Hematopoietic multipotent progenitor cell treated with erythropoietin and hydrocortisone succinate and interleukin-3 and kit ligand, for 4 days (in vitro differentiated cells): ENCODE data around the gene CLASP1.
"Not testable (repeated sequence)": the region's sequence is repeated elsewhere in the genome, so short reads cannot be mapped to it uniquely, and the experiment has no call there.

Experiments
- DNase-seq: peaks from one replicate; pipeline ENCODE4 v3.0.0-alpha.2; 2015

CLASP1 gene

GRCh38 chr2:121649149-121649595 lies at the start of gene CLASP1:
CLASP1 (minus strand) TSS chr2:121649462; CDS start chr2:121605895, 43,567 bp downstream.
- no peak for DNase-seq

GRCh38 chr2:121698318-121698930 lies 49.2 kb upstream of the CLASP1 start:
- no peak for DNase-seq

- DNase-seq = no peak
Measured at GRCh38 chr2:121697108-121697631, 47.9 kb upstream of the CLASP1 start.

- no peak for DNase-seq
Measured at GRCh38 chr2:121696410-121696930, 47.2 kb upstream of the CLASP1 start.

- no peak for DNase-seq
Measured at GRCh38 chr2:121695171-121695451, 45.8 kb upstream of the CLASP1 start.

- DNase-seq = no peak
Measured at GRCh38 chr2:121694398-121695170, 45.3 kb upstream of the CLASP1 start.

GRCh38 chr2:121690572-121690971 lies 41.3 kb upstream of the CLASP1 start:
- not testable (repeated sequence) for DNase-seq

- no peak for DNase-seq
Measured at GRCh38 chr2:121690095-121690494, 40.8 kb upstream of the CLASP1 start.

GRCh38 chr2:121689356-121689755 lies 40.1 kb upstream of the CLASP1 start:
- peak; percentile 41 for DNase-seq

GRCh38 chr2:121688820-121689219 lies 39.6 kb upstream of the CLASP1 start:
- DNase-seq = no peak

GRCh38 chr2:121686902-121687301 lies 37.6 kb upstream of the CLASP1 start:
- DNase-seq = no peak

- no peak for DNase-seq
Measured at GRCh38 chr2:121686218-121686617, 37.0 kb upstream of the CLASP1 start.

GRCh38 chr2:121682396-121683298 lies 33.4 kb upstream of the CLASP1 start:
- no peak for DNase-seq

GRCh38 chr2:121677855-121678254 lies 28.6 kb upstream of the CLASP1 start:
- no peak for DNase-seq

- DNase-seq = not testable (repeated sequence)
Measured at GRCh38 chr2:121671621-121672020, 22.4 kb upstream of the CLASP1 start.

GRCh38 chr2:121670181-121670580 lies 20.9 kb upstream of the CLASP1 start:
- DNase-seq = peak; percentile 33

- DNase-seq = no peak
Measured at GRCh38 chr2:121667618-121668017, 18.4 kb upstream of the CLASP1 start.

- no peak for DNase-seq
Measured at GRCh38 chr2:121666042-121666441, 16.8 kb upstream of the CLASP1 start.

- DNase-seq = no peak
Measured at GRCh38 chr2:121665504-121665903, 16.2 kb upstream of the CLASP1 start.

- DNase-seq = no peak
Measured at GRCh38 chr2:121664713-121665112, 15.5 kb upstream of the CLASP1 start.

GRCh38 chr2:121664086-121664485 lies 14.8 kb upstream of the CLASP1 start:
- DNase-seq = no peak

GRCh38 chr2:121663434-121663833 lies 14.2 kb upstream of the CLASP1 start:
- no peak for DNase-seq

GRCh38 chr2:121662656-121663055 lies 13.4 kb upstream of the CLASP1 start:
- DNase-seq = no peak
